GM23338 (cell line): ENCODE measurements around the gene SV2A. TPM values are rescaled to one million over a fixed set of nuclear protein-coding genes. Genes with fewer than 3 reads are reported as not detected.
"Not testable (repeated sequence)": the region's sequence is repeated elsewhere in the genome, so short reads cannot be mapped to it uniquely, and the experiment has no call there.

Experiments
- ATAC-seq: fragments of 200-7000 bp; cut with Tn5 transposase; 3 replicates; pipeline ENCODE4 v1.9.1; 2020
- DNase-seq: peaks from one replicate; pipeline ENCODE4 v3.0.0-alpha.2; 2015; ENCODE audit warnings: low spot score
- H2AFZ ChIP-seq: fragments of 200-600 bp; sonication (generic); 2 replicates; pipeline ENCODE4 v1.8.0; 2016; ENCODE audit warnings: antibody characterized with exemption, mild to moderate bottlenecking, moderate library complexity
- H3F3A ChIP-seq: fragments of 200-600 bp; sonication (generic); replicated peaks from 2 replicates; pipeline ENCODE4 v1.8.0; 2017; ENCODE audit warnings: antibody characterized with exemption, mixed run types, low read depth
- H3K27ac ChIP-seq: fragments of 200-600 bp; sonication (generic); 2 replicates; pipeline ENCODE4 v1.6.1; 2016; ENCODE audit warnings: low read depth
- H3K27me3 ChIP-seq: fragments of 200-600 bp; sonication (generic); 2 replicates; pipeline ENCODE4 v1.8.0; 2016; ENCODE audit warnings: mild to moderate bottlenecking, mixed run types, moderate library complexity; ENCODE audit not compliant: insufficient read depth
- H3K36me3 ChIP-seq: fragments of 200-600 bp; sonication (generic); 2 replicates; pipeline ENCODE4 v1.8.0; 2016; ENCODE audit warnings: mild to moderate bottlenecking; ENCODE audit not compliant: insufficient read depth
- H3K4me1 ChIP-seq: fragments of 200-600 bp; sonication (generic); 2 replicates; pipeline ENCODE4 v1.8.0; 2016; ENCODE audit warnings: mild to moderate bottlenecking, moderate library complexity; ENCODE audit not compliant: insufficient read depth
- H3K4me2 ChIP-seq: fragments of 200-600 bp; sonication (generic); 2 replicates; pipeline ENCODE4 v1.7.1; 2017; ENCODE audit warnings: mixed run types
- H3K4me3 ChIP-seq: fragments of 200-600 bp; sonication (generic); 2 replicates; pipeline ENCODE4 v1.6.1; 2016; ENCODE audit warnings: mixed run types
- H3K79me2 ChIP-seq: fragments of 200-600 bp; sonication (generic); replicated peaks from 2 replicates; pipeline ENCODE4 v1.8.0; 2017; ENCODE audit warnings: mild to moderate bottlenecking; ENCODE audit not compliant: insufficient read depth
- H3K9me2 ChIP-seq: fragments of 200-600 bp; sonication (generic); 2 replicates; pipeline ENCODE4 v1.8.0; 2017; ENCODE audit not compliant: insufficient read depth
- H4K20me1 ChIP-seq: fragments of 200-600 bp; sonication (generic); replicated peaks from 2 replicates; pipeline ENCODE4 v1.8.0; 2017; ENCODE audit warnings: mild to moderate bottlenecking; ENCODE audit not compliant: insufficient read depth
- H3K27ac Mint-ChIP-seq: 2 replicates; pipeline ENCODE4 v1.8.0; 2020; ENCODE audit warnings: inconsistent platforms, mild to moderate bottlenecking, moderate library complexity, mixed read lengths
- H3K27me3 Mint-ChIP-seq: 3 replicates; pipeline ENCODE4 v1.8.0; 2022; ENCODE audit warnings: low read depth, mild to moderate bottlenecking, moderate library complexity, mixed read lengths, inconsistent platforms; ENCODE audit not compliant: insufficient read depth, poor library complexity
- H3K36me3 Mint-ChIP-seq: 3 replicates; pipeline ENCODE4 v1.8.0; 2021; ENCODE audit warnings: low read depth, mild to moderate bottlenecking, inconsistent platforms, moderate library complexity, mixed read lengths
- H3K4me1 Mint-ChIP-seq: 3 replicates; pipeline ENCODE4 v1.8.0; 2020; ENCODE audit warnings: mild to moderate bottlenecking, inconsistent platforms, mixed read lengths
- H3K4me3 Mint-ChIP-seq: 3 replicates; pipeline ENCODE4 v1.8.0; 2021; ENCODE audit warnings: moderate library complexity, mild to moderate bottlenecking, inconsistent platforms, mixed read lengths
- H3K9me3 Mint-ChIP-seq: 3 replicates; pipeline ENCODE4 v1.8.0; 2020; ENCODE audit warnings: moderate library complexity, mild to moderate bottlenecking, inconsistent platforms, mixed read lengths
- CTCF ChIP-seq, 2 experiments: fragments of 200-600 bp in 1 of 2; sonication (generic) in 1 of 2; conservative IDR thresholded peaks; 2 replicates each; pipeline versions ENCODE4 v1.5.1 to v1.6.1; 2016 to 2017; ENCODE audit warnings: antibody characterized with exemption in 2 of 2, low read depth in 2 of 2, mild to moderate bottlenecking in 2 of 2, moderate library complexity in 1 of 2
- EZH2 ChIP-seq: fragments of 200-600 bp; sonication (generic); IDR thresholded peaks from one replicate; pipeline ENCODE4 v1.8.0; 2017; ENCODE audit warnings: antibody characterized with exemption, mild to moderate bottlenecking, low read depth; ENCODE audit not compliant: unreplicated experiment
- EZH2phosphoT487 ChIP-seq: fragments of 200-600 bp; sonication (generic); IDR thresholded peaks from one replicate; pipeline ENCODE4 v1.8.1; 2018; ENCODE audit warnings: antibody characterized with exemption; ENCODE audit not compliant: unreplicated experiment
- REST ChIP-seq: IDR thresholded peaks from one replicate; pipeline ENCODE4 v1.6.1; 2018; ENCODE audit warnings: antibody characterized with exemption; ENCODE audit not compliant: unreplicated experiment
- ZNF114 ChIP-seq: fragments of 250-450 bp; sonication (Bioruptor Pico); IDR thresholded peaks from 2 replicates; pipeline ENCODE4 v1.5.0; 2020; ENCODE audit warnings: mild to moderate bottlenecking, moderate library complexity
- polyA plus RNA-seq: library from polyadenylated mRNA; unstranded; fragments of >200 nt; fragmentation: Nextera tagmentation; extraction: Ambion mirVana; gene quantifications from 2 replicates; pipeline ENCODE4 v1.2.1, GENCODE V29; 2016
- total RNA-seq: library from RNA; depleted of rRNA; stranded (reverse); fragments of >200 nt; shearing (Covaris generic); gene quantifications from 2 replicates; pipeline ENCODE4 v1.2.3, GENCODE V29; 2014

Gene SV2A
- total and polyA plus RNA-seq, 2 experiments from 2014 or later, result 17.8 to 41.7 TPM

DNA sequence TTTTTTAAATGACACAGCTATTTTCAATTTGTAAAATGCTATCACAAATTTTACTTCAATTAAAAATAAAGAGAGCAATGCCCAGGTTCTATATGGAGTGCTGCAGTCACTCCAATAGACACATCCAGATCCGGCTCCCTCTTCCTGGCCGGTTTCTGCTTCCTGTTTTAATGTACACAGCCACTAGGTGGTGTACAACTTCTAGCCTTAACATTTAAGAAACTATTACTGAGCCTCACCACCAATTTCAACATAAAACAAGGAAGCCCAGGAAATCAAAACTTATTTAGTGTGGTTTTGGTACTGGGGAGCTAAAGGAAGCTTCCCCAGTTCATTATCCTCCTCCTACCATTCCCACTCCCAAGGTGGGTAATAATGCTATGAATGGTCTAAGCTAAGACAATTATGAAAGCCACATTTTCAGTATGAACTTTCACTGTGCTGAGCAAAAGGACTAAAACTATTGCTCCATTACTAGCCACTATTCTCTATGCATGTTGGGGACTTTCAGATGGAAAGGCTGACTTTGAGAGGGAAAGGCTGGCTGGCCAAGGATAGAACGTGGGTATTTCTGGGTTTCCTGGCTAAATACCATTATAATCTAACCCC is 44.5 kb upstream of the SV2A start:
- Histone ChIP-seq H3K79me2 (no peaks in the 10 kb centered on the region), H3K36me3 (peaks cover 47% of the 10 kb centered on the region), H4K20me1 (no peaks in the 10 kb centered on the region), H3K27ac (no peak overlapping the region), H2AFZ (no peak overlapping the region), H3K4me3 (no peak overlapping the region), H3K27me3 (no peaks in the 10 kb centered on the region), H3F3A (0 out of 2 replicates have a peak, but pooled peaks cover 2% of the 10 kb centered on the region), H3K4me2 (no peak overlapping the region), H3K9me2 (no peaks in the 10 kb centered on the region), H3K4me1 (no peaks in the 10 kb centered on the region)
- no peaks in the 10 kb centered on the region for H3K4me1 Mint-ChIP-seq
- no peaks in the 10 kb centered on the region for H3K27me3 Mint-ChIP-seq
- DNase-seq (peak; percentile 78), ATAC-seq (peak; percentile 82)
- peaks cover 31% of the 10 kb centered on the region for H3K9me3 Mint-ChIP-seq
- H3K4me3 Mint-ChIP-seq, result no peak overlapping the region
- H3K27ac Mint-ChIP-seq, result no peak overlapping the region
- no peak for TF ChIP-seq ZNF114
- no peak for TF ChIP-seq EZH2phosphoT487
- TF ChIP-seq EZH2, result no peak
- TF ChIP-seq REST, result no peak
- TF ChIP-seq CTCF (conservative IDR thresholded peaks at IDR 0.05; ENCODE audit: low read depth in 2 of 2), result peak; percentile 73 to 79
- peaks cover 73% of the 10 kb centered on the region for H3K36me3 Mint-ChIP-seq

- H3K79me2 ChIP-seq, H3K27ac ChIP-seq, H3K4me2 ChIP-seq, H3K27ac Mint-ChIP-seq, H3K4me3 Mint-ChIP-seq, ATAC-seq, H2AFZ ChIP-seq, DNase-seq, H3K4me1 Mint-ChIP-seq, H3K4me1 ChIP-seq, H3K9me2 ChIP-seq, H3K27me3 ChIP-seq, H3K27me3 Mint-ChIP-seq, H4K20me1 ChIP-seq, H3F3A ChIP-seq, H3K4me3 ChIP-seq: not testable (repeated sequence)
- Mint-ChIP-seq H3K36me3 (peaks cover 84% of the 10 kb centered on the region), H3K9me3 (peaks cover 37% of the 10 kb centered on the region)
- peaks cover 32% of the 10 kb centered on the region for H3K36me3 ChIP-seq
Observed at GRCh38 chr1:149957548-149957947, 39.9 kb upstream of the SV2A start.
